GM12801 (cell line): ENCODE measurements around the gene CDC34.

Source experiments
- TF ChIP-seq, protein P1 (sequence below): IDR thresholded peaks from one replicate; pipeline ENCODE4 v1.5.1; 2011; ENCODE audit warnings: control low read depth; ENCODE audit not compliant: insufficient read length; ENCODE audit errors: extremely low read depth

Gene CDC34

GRCh38 chr19:531009-531752, 379 bp upstream of the CDC34 start:
- TF ChIP-seq, protein P1, sequence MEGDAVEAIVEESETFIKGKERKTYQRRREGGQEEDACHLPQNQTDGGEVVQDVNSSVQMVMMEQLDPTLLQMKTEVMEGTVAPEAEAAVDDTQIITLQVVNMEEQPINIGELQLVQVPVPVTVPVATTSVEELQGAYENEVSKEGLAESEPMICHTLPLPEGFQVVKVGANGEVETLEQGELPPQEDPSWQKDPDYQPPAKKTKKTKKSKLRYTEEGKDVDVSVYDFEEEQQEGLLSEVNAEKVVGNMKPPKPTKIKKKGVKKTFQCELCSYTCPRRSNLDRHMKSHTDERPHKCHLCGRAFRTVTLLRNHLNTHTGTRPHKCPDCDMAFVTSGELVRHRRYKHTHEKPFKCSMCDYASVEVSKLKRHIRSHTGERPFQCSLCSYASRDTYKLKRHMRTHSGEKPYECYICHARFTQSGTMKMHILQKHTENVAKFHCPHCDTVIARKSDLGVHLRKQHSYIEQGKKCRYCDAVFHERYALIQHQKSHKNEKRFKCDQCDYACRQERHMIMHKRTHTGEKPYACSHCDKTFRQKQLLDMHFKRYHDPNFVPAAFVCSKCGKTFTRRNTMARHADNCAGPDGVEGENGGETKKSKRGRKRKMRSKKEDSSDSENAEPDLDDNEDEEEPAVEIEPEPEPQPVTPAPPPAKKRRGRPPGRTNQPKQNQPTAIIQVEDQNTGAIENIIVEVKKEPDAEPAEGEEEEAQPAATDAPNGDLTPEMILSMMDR = no peak

DNA sequence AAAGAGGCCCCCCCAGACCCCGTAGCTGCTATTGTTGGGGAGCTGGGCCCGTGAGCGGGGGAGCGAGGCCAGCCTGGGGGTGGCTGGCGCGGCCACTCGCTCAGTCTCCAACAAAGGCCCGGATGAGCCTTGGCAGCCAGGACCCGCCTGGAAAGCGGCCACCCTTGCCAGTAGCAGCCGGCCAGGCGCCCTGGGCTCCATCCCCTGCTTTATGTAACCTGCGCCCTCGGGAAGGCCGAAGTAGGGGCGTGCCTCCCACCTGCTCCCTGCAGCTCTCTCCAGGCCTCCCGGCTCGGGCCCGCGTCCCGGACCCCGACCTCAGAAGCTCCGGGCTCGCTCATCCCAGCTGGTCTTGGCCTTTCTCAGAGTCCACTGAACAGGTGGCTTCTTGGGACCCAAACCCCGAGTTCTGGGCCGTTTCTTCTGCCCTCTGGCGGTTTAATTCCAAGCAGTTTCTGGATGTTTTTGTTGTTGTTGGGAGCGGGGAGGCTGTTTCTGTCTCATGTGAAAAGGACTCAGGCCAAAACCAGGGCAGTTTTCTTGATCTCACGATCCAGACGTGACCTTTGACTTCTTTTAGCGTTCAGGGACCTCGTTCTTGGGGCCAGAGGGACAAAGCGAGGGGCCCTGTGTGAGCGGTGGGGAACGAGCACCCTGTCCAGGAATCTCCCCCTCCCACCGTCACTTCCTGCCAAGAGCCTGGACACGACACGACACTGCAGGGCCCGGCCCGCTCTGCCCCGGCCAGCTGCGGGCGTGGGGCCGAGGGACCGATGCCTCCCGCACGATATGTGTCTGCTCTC, 1.2 kb downstream of the CDC34 start:
- TF ChIP-seq, protein P1 = no peak

DNA sequence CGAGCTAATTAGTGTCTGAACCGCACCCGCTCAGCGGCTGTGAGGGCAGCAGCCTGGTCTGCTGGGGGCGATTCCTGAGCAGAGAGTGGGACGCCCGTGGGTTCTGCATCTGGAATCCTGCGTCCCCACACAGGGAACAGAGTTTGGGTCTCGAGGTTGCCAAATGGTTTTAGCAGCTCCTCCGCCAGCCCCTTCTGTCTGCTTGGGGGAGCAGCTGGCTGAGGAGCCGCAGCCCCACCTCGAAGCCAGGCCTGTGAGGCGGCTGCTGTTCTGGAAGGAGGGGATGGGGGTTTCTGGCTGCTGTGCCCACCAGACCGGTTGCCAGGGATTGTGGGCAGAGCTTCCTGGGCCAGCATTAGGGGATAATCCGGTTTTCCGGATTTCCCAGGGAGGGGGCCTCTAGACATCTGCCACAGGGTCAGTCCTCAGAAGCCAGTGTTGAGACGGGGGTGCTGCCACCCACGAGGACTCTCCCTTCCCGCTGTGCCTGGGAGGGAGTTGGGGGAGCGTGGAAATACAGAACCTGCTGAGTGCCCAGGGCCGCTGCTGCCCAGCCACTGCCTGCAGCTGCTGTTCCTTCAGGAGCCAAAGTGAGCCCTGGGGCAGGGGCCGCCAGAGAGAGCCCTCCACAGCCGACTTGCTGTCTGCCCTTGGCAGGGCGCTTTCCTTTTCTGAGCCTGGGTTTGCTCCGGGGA, 2.0 kb downstream of the CDC34 start:
- TF ChIP-seq, protein P1 = no peak

DNA sequence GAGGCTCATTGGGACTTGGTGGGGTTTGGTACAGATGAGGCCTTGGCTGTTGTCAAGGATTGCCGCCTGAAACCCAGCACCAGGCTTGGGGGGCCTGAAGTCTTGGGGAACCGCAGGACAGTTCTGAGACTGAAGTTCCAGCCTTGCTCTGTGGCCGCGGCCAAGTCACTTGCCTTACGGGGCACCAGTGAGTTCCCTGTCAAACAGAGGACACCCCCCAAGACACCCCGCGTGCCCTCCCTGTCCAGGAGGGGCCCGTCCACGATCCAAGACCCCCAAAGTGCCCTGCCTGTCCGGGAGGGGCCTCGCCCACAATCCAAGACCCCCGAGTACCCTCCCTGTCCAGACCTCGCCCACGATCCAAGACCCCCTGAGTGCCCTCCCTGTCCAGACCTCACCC, 2.5 kb downstream of the CDC34 start:
- TF ChIP-seq, protein P1 = no peak

DNA sequence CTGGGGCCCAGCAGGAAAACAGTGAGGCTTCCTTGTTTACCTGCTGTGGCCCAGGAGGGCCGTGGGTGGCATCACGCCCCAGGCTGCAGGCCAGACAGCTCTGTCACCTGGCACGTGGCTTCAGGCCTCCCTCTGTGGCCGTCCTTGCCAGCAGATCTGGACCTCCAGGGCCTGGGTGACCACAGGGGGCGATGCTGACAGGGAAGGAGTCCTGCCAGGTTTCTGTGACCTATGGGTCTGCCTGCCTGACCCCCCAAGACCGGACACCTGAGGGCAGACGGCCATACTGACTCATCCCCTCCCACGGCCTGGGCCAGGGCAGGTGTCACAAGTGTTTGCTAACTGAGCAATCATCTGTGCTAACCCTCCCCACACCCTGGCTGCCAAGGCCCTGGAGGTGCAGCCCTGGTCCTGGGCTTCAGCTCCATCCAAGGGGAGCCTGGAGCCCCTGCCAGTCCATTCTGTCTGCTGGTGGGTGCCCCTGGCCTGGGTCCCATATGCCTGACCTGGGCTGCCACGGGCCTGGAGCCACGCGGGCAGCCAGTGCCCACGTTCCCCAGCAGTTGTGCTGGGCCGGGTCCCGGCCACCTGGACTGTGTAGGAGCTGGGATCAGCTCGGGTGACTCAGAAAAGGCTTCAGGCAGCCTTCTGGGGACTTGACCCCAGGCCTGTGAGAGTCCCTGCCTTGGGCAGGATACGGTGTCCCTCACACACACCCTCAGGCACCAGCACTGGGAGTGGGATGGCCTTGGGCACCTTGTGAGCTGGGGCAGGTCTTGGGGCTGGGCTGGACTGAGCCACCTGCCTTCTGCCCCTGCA, 3.7 kb downstream of the CDC34 start:
- TF ChIP-seq, protein P1 = no peak

- TF ChIP-seq, protein P1 = no peak
These were observed 4.7 kb downstream of the CDC34 start for GRCh38 chr19:536031-536880.
